GM19455 (cell line): ENCODE data around the gene TPPP2.

ENCODE experiments used
- ATAC-seq: cut with Tn5 transposase; IDR thresholded peaks from one replicate; pipeline ENCODE4 v1.9.1; 2021; ENCODE audit not compliant: unreplicated experiment

TPPP2 gene

GRCh38 chr14:21074398-21075272 is 44.6 kb downstream of the TPPP2 start:
- ATAC-seq, result no peak

GRCh38 chr14:21075719-21076437 is 45.9 kb downstream of the TPPP2 start:
- no peak for ATAC-seq

GRCh38 chr14:21077672-21078071 is 47.7 kb downstream of the TPPP2 start:
- ATAC-seq, result no peak

DNA sequence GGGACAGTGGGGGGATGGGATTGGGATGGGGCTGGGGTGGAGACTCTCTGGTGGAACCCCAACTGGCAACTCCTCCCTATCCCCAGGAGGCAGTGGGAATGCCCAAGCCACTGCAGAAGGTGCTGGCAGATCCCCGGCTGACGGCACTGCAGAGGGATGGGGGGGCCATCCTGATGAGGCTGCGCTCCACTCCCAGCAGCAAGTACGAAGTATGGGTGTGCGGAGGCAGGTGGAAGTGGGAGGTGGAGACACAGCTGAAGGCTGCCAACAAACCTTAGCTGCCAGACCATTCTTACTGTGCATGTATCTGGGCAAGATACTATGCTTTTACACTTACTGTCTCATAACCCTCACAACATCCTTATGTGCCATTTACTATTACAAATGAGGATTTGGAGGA is 48.3 kb downstream of the TPPP2 start:
- no peak for ATAC-seq

DNA sequence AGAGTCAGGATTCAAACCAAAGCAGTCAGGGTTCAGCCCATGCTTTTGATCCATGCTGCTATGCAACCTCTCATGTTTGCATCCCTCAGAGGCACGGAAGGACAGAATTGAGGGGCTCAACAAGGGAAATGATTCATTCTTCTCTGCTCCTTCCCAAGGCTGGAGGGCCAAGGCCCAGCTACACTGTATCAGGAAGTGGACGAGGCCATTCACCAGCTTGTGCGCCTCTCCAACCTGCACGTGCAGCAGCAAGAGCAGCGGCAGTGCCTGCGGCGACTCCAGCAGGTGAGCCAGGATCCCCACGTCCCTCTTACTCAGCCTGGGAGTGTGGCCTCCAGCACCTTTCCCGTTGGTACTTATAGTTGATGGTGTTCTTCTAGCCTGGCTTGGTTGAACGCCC is 48.7 kb downstream of the TPPP2 start:
- ATAC-seq, result no peak

- no peak for ATAC-seq
Measured at GRCh38 chr14:21081521-21082142, 51.6 kb downstream of the TPPP2 start.
